Activated CD8-positive, alpha-beta memory T cell treated with anti-CD3 and anti-CD28 coated beads for 4 hours (primary cell): Measurements from ENCODE around the gene SPAAR.
"Not testable (repeated sequence)": the region's sequence is repeated elsewhere in the genome, so short reads cannot be mapped to it uniquely, and the experiment has no call there.

Experiments used
- DNase-seq, 2 donors: peaks; one replicate each; pipeline ENCODE4 v3.0.0-alpha.2; 2020; ENCODE audit warnings: low read depth in 2 of 2

SPAAR gene

GRCh38 chr9:35909274-35909673 is at the start of gene SPAAR:
SPAAR (plus strand) TSS chr9:35909490; CDS start chr9:35910464, 974 bp downstream.
- DNase-seq, result no peak

- no peak for DNase-seq
Measured at GRCh38 chr9:35859990-35860339, 49.3 kb upstream of the SPAAR start.

- DNase-seq, result no peak
Measured at GRCh38 chr9:35861161-35861897, 48.0 kb upstream of the SPAAR start.

GRCh38 chr9:35862328-35862727 is 47.0 kb upstream of the SPAAR start:
- no peak for DNase-seq

GRCh38 chr9:35863583-35863982 is 45.7 kb upstream of the SPAAR start:
- no peak for DNase-seq

- DNase-seq, result no peak
Measured at GRCh38 chr9:35864695-35865255, 44.5 kb upstream of the SPAAR start.

GRCh38 chr9:35867538-35867937 is 41.8 kb upstream of the SPAAR start:
- DNase-seq, result no peak

- DNase-seq, result no peak
Measured at GRCh38 chr9:35868933-35869332, 40.4 kb upstream of the SPAAR start.

- DNase-seq, result no peak
Measured at GRCh38 chr9:35869621-35870216, 39.6 kb upstream of the SPAAR start.

GRCh38 chr9:35870351-35870923 is 38.9 kb upstream of the SPAAR start, which contains the start of gene OR13J1:
OR13J1 (minus strand) TSS chr9:35870401; CDS start chr9:35870401, 0 bp downstream.
- DNase-seq, result no peak

- no peak for DNase-seq
Measured at GRCh38 chr9:35871545-35871944, 37.7 kb upstream of the SPAAR start.

- no peak for DNase-seq
Measured at GRCh38 chr9:35872505-35872904, 36.8 kb upstream of the SPAAR start.

GRCh38 chr9:35882263-35882848 is 26.9 kb upstream of the SPAAR start:
- DNase-seq, result peak; percentile 60 to 62

- no peak for DNase-seq
Measured at GRCh38 chr9:35882996-35883395, 26.3 kb upstream of the SPAAR start.

- not testable (repeated sequence) for DNase-seq
Measured at GRCh38 chr9:35884908-35885307, 24.4 kb upstream of the SPAAR start.

- no peak for DNase-seq
Measured at GRCh38 chr9:35891646-35892045, 17.6 kb upstream of the SPAAR start.

GRCh38 chr9:35892051-35892450 is 17.2 kb upstream of the SPAAR start:
- DNase-seq, result no peak

- no peak for DNase-seq
Measured at GRCh38 chr9:35896570-35896969, 12.7 kb upstream of the SPAAR start.

GRCh38 chr9:35897376-35898099 is 11.8 kb upstream of the SPAAR start:
- not testable (repeated sequence) for DNase-seq

GRCh38 chr9:35898337-35898736 is 11.0 kb upstream of the SPAAR start:
- no peak for DNase-seq

- DNase-seq, result no peak
Measured at GRCh38 chr9:35899021-35899420, 10.3 kb upstream of the SPAAR start.

GRCh38 chr9:35903049-35903448 is 6.2 kb upstream of the SPAAR start:
- no peak for DNase-seq
